ENCODE measurements around the gene ADORA1. TPM values are rescaled to one million over a fixed set of nuclear protein-coding genes. Genes with fewer than 3 reads are reported as not detected.

ADORA1 gene
- polyA plus RNA-seq, 1 of the 3 experiments (the other 2 are of a cell fraction) = 4.8 TPM

DNA sequence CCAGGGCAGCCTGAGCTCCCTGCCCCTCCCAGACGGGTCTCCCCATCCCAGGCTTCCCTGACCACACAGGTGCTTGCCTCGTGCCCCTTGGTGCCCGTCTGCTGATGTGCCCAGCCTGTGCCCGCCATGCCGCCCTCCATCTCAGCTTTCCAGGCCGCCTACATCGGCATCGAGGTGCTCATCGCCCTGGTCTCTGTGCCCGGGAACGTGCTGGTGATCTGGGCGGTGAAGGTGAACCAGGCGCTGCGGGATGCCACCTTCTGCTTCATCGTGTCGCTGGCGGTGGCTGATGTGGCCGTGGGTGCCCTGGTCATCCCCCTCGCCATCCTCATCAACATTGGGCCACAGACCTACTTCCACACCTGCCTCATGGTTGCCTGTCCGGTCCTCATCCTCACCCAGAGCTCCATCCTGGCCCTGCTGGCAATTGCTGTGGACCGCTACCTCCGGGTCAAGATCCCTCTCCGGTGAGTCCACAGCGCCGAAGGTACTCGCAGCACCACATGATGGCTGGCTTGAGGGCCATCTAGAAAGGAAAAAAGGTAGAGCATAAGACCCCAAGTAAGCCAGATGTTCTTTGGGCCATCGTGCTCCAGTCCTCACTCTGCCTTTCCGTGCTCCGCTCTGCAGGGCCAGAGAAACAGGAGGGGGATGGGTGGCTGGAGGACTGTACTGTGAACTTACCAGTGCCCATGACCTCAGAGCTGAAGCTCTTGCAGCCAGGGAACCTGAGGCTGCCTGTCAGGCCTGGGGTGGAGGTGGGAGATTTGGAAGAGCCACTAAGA is 1.4 kb downstream of the ADORA1 start:
- Histone ChIP-seq H4K20me1 (ENCODE audit: insufficient read depth) (no peaks in the 10 kb centered on the region), H3K27me3 (ENCODE audit: insufficient read depth) (no peaks in the 10 kb centered on the region), H3K36me3 (replicated peaks in 1 of 2; ENCODE audit: control insufficient read depth in 1 of 2, insufficient read depth in 2 of 2, low read length in 1 of 2) (no peaks in the 10 kb centered on the region), H3K27ac (ENCODE audit: low read depth in 2 of 2, low read length in 1 of 2) (peak overlapping the region in 1 of 2 experiments; percentile 82; a peak in 2 of 4 replicates), H3K79me2 (ENCODE audit: insufficient read depth) (no peaks in the 10 kb centered on the region), H3K4me3 (ENCODE audit: low read depth in 2 of 2, low read length in 1 of 2) (peak overlapping the region in 1 of 2 experiments; percentile 48; a peak in 1 of 4 replicates), H3K4me2 (no peak overlapping the region), H2AFZ (ENCODE audit: low read depth) (no peak overlapping the region), H3K9me3 (no peaks in the 10 kb centered on the region), H3F3A (replicated peaks; ENCODE audit: insufficient read depth) (peaks cover 5% of the 10 kb centered on the region), H3K9ac (no peak overlapping the region), H3K9me2 (no peaks in the 10 kb centered on the region), H3K4me1 (ENCODE audit: control insufficient read depth in 1 of 2, insufficient read depth in 2 of 2, low read depth in 1 of 2, low read length in 1 of 2) (peaks cover 21 to 69% of the 10 kb centered on the region in 2 experiments)
- ChIA-PET CTCF (interaction anchor here (0.9 to 26.1 kb wide), 13 partner anchors 10 to 140 kb away, joined by 3 to 602 read pairs (median 13); no protein-coding TSS in a partner anchor), POLR2A (no interaction called here)
- 95% methylated on average over 18 of the region's 29 CpGs for WGBS (ENCODE audit: low lambda C conversion rate)
- TF ChIP-seq, protein P1, sequence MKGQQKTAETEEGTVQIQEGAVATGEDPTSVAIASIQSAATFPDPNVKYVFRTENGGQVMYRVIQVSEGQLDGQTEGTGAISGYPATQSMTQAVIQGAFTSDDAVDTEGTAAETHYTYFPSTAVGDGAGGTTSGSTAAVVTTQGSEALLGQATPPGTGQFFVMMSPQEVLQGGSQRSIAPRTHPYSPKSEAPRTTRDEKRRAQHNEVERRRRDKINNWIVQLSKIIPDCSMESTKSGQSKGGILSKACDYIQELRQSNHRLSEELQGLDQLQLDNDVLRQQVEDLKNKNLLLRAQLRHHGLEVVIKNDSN (IDR thresholded peaks at IDR 0.05; ENCODE audit: borderline replicate concordance, low read depth) = no peak
- TF ChIP-seq MXI1 (IDR thresholded peaks at IDR 0.05; ENCODE audit: low read depth, low read length) (no peak), TAF1 (IDR thresholded peaks at IDR 0.05; ENCODE audit: borderline replicate concordance, low read depth, low read length) (no peak), YY1 (IDR thresholded peaks at IDR 0.05; ENCODE audit: low read depth) (no peak), RXRA (IDR thresholded peaks at IDR 0.05; ENCODE audit: borderline replicate concordance, low read depth) (no peak), EZH2phosphoT487 (IDR thresholded peaks at IDR 0.05; ENCODE audit: borderline replicate concordance, low read depth) (no peak), NRF1 (IDR thresholded peaks at IDR 0.05; ENCODE audit: low read depth, low read length) (no peak)
- TF ChIP-seq, protein P2, sequence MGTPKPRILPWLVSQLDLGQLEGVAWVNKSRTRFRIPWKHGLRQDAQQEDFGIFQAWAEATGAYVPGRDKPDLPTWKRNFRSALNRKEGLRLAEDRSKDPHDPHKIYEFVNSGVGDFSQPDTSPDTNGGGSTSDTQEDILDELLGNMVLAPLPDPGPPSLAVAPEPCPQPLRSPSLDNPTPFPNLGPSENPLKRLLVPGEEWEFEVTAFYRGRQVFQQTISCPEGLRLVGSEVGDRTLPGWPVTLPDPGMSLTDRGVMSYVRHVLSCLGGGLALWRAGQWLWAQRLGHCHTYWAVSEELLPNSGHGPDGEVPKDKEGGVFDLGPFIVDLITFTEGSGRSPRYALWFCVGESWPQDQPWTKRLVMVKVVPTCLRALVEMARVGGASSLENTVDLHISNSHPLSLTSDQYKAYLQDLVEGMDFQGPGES (IDR thresholded peaks at IDR 0.05; ENCODE audit: low read depth, low read length) = no peak
- TF ChIP-seq, protein P3, sequence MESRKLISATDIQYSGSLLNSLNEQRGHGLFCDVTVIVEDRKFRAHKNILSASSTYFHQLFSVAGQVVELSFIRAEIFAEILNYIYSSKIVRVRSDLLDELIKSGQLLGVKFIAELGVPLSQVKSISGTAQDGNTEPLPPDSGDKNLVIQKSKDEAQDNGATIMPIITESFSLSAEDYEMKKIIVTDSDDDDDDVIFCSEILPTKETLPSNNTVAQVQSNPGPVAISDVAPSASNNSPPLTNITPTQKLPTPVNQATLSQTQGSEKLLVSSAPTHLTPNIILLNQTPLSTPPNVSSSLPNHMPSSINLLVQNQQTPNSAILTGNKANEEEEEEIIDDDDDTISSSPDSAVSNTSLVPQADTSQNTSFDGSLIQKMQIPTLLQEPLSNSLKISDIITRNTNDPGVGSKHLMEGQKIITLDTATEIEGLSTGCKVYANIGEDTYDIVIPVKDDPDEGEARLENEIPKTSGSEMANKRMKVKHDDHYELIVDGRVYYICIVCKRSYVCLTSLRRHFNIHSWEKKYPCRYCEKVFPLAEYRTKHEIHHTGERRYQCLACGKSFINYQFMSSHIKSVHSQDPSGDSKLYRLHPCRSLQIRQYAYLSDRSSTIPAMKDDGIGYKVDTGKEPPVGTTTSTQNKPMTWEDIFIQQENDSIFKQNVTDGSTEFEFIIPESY (IDR thresholded peaks at IDR 0.05; ENCODE audit: borderline replicate concordance, low read depth) = no peak
- TF ChIP-seq, protein P4, sequence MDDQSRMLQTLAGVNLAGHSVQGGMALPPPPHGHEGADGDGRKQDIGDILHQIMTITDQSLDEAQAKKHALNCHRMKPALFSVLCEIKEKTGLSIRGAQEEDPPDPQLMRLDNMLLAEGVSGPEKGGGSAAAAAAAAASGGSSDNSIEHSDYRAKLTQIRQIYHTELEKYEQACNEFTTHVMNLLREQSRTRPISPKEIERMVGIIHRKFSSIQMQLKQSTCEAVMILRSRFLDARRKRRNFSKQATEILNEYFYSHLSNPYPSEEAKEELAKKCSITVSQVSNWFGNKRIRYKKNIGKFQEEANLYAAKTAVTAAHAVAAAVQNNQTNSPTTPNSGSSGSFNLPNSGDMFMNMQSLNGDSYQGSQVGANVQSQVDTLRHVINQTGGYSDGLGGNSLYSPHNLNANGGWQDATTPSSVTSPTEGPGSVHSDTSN (IDR thresholded peaks at IDR 0.05) = no peak
- TF ChIP-seq, protein P5, sequence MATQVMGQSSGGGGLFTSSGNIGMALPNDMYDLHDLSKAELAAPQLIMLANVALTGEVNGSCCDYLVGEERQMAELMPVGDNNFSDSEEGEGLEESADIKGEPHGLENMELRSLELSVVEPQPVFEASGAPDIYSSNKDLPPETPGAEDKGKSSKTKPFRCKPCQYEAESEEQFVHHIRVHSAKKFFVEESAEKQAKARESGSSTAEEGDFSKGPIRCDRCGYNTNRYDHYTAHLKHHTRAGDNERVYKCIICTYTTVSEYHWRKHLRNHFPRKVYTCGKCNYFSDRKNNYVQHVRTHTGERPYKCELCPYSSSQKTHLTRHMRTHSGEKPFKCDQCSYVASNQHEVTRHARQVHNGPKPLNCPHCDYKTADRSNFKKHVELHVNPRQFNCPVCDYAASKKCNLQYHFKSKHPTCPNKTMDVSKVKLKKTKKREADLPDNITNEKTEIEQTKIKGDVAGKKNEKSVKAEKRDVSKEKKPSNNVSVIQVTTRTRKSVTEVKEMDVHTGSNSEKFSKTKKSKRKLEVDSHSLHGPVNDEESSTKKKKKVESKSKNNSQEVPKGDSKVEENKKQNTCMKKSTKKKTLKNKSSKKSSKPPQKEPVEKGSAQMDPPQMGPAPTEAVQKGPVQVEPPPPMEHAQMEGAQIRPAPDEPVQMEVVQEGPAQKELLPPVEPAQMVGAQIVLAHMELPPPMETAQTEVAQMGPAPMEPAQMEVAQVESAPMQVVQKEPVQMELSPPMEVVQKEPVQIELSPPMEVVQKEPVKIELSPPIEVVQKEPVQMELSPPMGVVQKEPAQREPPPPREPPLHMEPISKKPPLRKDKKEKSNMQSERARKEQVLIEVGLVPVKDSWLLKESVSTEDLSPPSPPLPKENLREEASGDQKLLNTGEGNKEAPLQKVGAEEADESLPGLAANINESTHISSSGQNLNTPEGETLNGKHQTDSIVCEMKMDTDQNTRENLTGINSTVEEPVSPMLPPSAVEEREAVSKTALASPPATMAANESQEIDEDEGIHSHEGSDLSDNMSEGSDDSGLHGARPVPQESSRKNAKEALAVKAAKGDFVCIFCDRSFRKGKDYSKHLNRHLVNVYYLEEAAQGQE (IDR thresholded peaks at IDR 0.05; ENCODE audit: low read depth, low read length) = no peak
- DNase-seq = no peak

Measured in SK-N-SH (cell line).